GM23248 (cell line): ENCODE data around the gene TBCK.

Experiments
- EZH2 ChIP-seq: fragments of 200-600 bp; sonication (generic); IDR thresholded peaks from 2 replicates; pipeline ENCODE4 v1.6.1; 2018; ENCODE audit warnings: antibody characterized with exemption, mild to moderate bottlenecking; ENCODE audit not compliant: insufficient read depth, poor library complexity, severe bottlenecking
- EZH2phosphoT487 ChIP-seq: fragments of 200-600 bp; sonication (generic); IDR thresholded peaks from 2 replicates; pipeline ENCODE4 v1.6.1; 2018; ENCODE audit warnings: antibody characterized with exemption, moderate library complexity, mild to moderate bottlenecking, low read depth; ENCODE audit not compliant: insufficient read depth

- TF ChIP-seq EZH2 (no peak), EZH2phosphoT487 (no peak)
Measured at GRCh38 chr4:106312997-106313522, 2.9 kb downstream of the TBCK start.
